GM19238 (cell line): ENCODE measurements around the gene HSD11B2.

ENCODE experiments used
- DNase-seq: peaks from one replicate; pipeline ENCODE4 v3.0.0; 2011; ENCODE audit warnings: low spot score; ENCODE audit not compliant: insufficient read length

Gene HSD11B2

DNA sequence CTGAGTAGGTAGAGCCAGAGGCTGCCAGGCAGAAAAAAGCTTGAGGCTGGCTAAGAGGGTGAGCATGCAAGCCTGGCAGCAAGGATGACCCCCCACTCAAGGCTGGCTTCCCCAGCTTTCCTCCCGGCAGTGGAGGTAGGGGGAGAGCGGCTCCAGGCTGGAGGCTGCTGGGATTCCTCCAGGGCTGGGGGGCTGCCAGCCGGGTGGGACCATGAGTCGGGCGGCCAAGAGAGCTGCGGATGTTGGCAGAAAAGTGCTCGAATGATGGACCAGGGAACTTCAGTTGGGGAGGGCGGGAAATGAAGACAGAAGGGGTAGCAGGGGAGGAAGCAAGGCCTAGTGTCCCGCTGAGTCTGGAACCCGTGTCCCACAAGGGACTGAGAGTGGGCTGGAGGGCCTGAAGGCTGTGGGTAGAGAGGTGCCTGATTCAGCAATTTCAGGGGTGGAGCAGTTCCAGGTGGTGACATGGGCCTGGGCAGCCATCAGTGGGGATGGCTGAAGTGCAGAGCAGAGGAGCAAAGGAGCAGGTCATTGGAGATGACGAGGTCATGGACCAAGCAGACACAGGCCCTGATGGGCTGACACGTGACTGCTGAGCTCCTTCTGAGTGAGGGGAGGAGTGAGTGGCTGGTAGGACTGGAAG is 20.3 kb downstream of the HSD11B2 start:
- no peak for DNase-seq

DNA sequence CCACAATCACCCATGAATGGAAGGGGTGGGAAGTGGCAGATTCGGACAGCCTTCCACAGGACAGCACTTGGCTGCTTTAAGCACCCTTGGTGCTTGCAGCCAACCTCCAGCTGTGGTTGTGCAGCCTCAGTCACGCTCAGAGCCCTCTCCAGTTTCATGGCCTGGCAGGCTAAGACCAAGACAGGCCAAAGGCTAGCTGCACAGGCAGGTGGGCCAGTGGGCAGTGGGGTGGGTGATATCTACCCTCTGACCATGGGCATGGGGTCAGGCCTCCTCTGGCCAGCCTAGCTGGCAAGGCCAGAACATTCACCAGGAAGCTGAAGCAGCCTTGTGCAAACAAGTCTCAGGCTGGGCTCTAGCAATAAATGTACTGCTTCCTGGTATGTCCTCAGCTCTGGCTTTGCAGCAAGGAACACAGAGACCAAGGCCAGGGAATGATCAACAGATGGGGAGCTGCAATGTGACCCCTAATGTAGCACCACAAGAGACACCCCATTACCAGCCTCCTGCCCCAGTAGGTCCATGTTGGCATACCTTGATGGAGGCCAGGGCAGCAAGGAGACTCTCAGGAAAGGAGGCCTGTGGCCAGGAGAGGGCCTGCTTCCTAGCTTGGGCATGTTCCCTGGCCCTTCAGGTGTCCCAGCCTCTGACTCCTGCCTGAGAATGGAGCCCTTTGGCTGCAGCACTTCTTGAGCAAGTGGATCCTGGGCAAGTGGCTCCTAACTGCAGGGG is 20.9 kb downstream of the HSD11B2 start:
- DNase-seq = no peak

DNA sequence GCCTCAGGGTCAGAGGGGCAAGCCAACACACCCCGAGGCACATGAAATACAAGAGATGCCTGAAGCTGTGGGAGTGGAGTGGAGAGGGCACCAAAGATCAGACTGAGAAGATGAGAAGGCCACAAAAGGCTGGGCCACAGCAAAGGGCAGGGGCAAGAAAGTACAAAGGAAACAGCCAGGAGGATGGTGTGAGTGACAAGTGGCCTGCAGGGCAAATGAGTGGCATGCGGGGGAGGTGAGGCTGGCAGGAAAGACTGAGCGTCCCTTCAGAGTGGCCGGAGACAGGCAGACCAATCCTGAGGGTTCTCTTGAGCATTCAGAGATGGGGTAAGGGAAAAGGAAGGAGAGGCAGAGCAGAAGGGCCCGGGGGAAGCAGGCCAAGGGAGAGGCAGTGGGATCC is 23.2 kb downstream of the HSD11B2 start:
- no peak for DNase-seq

DNA sequence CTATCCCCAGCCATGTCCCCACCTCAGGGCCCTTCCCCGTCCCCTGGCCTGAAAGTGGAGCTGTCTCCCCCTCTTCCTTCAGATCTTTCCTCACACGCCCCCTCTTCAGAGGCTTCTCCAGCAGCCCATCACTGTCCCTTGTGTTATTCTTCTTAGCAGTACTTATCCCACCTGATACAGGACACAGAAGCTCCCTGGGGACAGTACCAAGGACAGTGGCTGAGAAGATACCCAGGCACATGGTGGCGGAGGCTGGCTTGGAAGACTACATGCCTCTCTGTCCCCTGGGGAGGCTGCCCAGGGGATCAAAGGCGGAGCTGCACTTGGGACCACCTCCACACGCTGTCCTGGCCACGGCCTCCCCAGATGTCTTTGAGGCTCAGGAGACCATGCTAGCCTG is 23.9 kb downstream of the HSD11B2 start:
- DNase-seq = no peak

DNA sequence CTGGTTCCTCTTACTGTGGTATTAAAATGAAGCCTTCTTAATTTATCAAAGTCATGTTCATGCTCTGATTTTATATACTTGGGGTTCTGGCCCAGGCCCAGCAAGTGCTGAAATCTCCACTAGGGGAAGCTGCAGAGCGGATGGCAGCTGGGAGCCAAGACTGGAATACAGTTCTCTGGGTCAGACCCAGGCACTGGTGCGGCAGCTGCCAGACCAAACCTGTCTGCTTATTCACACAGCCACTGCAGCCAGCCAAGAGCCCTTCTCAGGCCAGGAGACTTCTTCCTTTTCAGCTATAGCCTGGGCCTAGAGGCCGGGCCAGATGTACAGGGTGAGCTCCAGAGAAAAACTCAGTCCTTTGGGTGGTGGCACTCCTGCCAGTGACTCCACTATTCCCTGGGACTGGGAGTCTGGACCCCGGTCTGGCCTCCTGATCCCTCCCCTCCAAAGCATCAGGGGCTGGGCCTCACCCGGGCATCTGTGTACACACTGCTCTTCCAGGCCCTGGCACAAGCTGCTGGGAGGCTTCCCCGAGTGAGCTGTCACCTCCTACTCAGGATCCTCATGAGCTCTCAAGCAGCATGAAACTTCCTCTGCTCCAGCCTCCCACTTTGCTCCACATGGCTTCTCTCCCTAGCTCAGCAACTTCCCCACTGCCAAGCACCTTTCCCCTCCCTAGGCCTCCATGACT is 25.6 kb downstream of the HSD11B2 start:
- DNase-seq = no peak

DNA sequence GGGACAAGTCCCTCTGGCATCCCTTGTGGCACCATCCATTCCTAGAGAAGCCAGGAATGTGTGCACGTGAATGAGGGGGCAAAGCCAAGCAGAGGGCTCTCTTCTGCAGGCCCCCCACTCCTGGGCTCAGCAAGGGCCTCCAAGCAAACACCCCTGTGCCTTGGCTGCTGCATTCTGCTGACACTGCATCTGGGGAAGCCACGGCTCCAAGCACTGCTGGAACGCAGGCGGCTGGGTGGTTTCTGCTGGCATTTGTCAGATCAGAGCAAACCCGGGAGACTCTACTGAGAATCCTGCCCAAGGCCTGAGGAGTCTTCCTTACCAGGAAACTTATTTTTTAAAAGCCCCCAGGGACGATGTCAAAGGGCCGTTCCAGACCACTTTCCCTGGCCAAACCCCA is 26.7 kb downstream of the HSD11B2 start:
- DNase-seq = no peak

DNA sequence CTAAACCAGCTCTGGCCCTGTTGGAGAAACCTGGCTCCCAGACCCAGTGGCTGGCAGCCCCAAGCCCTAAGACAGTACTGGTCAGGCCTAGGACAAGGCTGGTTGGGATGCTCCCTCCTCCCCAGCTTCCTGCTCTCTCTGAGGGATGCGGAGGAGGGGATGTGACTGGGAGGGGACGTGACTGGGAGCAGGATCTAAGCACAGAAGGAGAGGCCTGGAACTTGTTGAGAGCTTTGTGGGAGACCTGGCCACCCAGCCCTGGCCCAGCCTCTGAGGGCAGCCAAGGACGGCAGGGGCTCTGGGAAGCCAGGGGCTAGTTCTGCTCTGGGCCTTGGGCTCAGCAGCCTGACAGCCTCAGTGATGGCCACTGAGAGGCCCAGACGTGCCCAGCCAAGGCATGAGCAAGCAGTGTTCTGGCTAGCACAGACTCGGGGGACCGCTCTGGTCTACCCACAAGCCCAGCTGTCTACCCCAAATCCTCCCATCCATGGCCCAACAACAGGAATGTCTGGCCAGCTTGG is 27.3 kb downstream of the HSD11B2 start:
- DNase-seq = no peak

DNA sequence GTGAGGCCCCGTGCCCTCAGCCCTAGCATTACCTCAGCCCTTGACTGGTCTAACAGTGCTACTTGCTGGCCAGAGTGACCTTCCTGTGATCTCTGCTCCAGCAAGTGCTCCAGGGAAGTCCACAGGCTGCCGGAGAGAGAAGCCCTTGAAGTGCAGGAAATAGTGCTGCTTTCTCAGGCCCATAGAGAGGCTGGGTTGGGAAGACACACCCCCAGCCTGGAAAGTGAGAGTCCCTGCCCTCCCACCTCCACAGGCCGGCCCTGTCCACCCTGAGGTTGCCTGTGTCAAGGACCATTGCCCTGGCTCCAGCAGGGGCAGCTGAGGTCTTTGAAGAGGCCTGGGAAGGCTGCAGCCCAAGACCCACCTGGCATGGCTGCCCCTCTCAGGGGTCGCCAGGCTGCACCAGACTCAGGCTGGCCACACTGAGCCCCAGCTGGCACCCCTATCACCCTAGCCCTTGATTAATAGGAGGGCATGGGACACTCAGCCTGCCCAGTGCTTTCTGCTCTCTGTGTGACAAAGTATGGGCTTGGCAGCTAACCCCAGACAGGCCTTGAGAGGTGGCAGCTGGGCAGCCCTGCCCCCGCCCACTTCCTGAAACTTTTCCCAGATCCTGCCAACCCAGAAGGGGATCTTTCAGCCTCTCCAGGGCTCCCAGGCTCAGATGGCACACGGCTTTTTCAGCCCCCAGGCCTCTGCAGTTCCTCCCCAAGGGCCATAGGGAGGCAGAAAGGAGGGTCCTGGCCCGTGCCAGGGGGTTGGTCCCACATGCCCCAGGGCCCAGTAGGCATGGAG is 28.3 kb downstream of the HSD11B2 start:
- DNase-seq = no peak

DNA sequence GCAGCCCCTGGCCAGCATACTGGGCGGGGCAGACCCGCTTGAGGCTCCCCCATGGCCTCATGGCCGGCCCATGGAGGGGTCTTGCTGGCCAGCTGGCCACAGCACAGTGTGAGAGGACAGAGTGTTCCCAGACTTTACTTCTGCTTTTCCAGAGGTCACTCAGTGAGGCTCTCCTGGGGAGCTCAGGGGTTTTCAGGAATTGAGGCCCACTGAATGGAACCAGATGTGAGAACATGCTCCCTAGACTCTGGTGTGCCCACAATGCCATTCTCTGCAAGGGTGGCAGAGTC is 28.9 kb downstream of the HSD11B2 start:
- no peak for DNase-seq

DNA sequence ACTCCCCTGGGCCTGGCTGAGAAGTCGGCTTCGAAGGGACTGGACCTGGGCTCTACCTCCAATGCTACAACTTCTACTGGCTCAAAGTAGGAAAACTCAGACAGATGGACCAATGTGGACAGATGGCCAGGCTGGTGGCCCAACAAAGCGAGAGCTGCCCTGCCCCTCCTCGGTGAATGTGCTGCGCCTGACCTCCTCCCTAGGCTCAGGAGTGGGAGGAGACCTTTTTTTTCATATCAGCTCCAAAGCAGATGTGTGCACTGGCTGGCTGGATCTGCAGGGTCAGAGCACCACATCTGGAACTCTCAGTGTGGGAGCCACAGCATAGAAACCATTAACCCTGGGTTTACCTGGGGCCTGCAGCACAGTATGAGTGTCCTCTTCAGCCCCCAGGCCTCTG is 29.2 kb downstream of the HSD11B2 start:
- DNase-seq = no peak

DNA sequence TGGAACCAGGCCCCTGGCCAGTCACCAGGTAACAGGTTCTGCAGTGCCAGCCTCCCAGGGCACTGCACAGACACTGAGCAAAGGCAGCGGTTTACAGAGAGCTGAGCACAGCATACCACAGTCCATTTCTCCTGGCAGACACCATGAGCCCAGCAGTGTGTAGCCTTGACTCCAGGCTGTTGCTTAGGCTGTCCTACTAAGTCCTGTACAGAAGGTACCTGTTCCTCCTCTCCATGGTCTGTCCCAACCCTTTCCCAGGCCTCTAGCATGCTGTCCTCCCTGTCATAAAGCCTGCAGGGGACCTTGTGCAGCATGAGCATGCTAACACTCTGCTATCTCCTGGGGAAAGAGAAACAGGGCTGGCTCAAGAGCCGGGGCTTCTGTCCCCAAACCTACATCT is 30.0 kb downstream of the HSD11B2 start:
- DNase-seq = no peak

DNA sequence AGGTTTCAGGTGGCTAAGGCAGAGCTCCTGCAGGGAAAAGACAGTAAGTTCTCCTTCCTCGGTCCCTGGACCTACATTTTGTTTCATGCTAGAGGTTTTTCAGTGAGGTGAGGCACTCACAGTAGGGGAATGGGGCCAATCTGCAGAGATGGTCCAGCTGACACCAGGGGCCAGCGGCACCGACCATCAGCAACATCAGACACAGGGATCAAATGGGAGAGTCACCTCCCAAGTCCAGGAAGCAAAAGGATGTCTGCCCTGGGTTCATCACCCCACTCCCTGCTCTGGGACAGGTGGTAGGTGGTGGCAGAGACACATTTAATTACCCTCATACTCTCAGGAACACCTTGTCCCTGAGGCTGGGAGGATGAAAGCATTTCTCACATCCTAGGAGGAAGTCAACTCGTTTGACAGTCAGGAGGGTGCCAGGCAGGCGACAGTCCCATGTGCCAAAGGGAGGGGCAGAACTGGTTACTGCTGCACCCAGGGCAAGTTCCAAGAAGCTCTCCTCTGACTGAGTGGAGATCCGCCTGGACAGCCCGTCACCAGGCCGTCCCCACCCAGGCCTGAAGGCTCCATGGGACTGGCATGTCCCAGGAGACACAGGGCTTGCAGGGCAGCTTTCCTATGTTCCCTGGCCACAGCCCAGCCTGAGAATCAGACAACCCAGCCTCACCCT is 30.8 kb downstream of the HSD11B2 start:
- no peak for DNase-seq

DNA sequence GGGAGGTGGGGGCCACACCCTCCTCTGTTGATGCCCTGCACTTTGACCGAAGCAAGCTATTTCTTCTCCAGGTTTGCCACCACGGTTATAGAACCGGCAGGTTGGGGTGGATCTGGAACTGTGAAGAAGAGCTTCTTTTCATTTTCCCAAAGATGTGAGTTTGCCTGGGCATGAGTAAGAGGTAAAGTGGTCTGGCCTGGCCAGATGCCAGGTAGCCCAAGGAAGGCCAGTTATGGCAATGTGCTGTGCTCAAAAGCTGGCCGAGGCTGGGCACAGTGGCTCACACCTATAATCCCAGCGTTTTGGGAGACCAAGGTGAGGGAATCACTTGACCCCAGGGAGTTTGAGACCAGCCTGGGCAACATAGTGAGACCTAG is 31.3 kb downstream of the HSD11B2 start:
- DNase-seq = no peak

DNA sequence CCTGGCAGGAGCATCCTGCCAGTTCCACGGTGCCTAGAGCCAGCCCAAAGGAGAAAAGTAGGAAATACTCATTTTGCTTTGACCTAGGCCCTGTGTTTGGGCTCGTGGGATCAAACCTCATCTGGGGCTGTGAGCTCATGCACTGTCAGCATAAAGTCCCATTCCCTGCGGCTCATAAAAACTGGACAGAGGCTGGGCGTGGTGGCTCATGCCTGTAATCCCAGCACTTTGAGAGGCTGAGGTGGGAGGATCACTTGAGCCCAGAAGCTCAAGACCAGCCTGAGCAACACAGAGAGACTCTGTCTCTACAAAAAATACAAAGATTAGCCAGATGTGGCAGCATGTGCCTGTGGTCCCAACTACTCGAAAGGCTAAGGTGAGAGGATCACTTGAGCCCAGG is 32.1 kb downstream of the HSD11B2 start:
- DNase-seq = no peak

DNA sequence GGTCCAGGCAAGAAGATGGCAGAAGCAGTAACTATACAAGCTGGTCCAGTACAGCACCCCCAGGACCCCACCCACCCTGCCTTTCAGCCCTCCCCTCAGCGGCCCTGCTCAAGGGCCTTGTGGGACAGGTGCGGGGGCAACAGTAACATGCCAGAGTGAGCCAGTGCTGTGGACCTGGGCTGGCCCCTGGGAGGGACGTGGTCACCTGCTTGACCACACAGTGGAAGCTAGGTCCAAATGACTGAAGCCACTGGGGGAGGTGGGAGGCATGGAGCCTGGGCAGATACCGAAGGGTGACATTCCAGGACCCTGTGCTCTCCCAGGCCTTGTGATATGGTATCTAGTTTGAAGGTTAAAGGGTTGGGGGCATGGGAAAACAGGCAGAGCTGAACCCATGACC is 32.8 kb downstream of the HSD11B2 start:
- no peak for DNase-seq

DNA sequence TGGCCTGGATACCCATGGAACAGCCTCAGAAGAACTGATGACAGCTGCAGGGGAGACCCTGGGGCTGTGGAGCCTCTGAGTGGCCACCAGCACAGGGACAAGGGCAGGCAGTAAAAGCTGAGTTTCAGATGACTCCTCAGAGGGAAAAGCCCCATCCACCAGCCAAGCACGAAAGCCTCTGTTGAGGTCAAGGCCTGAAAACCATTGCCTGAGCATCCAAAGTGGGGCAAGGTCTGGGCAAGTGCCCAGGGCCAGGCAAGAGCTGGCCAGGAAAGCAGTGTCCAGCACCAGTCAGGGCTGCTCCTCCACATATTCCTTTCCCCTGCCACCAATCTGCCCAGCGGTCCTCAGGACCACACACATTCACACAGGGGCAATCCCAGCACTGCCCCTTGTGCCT is 33.6 kb downstream of the HSD11B2 start:
- no peak for DNase-seq

DNA sequence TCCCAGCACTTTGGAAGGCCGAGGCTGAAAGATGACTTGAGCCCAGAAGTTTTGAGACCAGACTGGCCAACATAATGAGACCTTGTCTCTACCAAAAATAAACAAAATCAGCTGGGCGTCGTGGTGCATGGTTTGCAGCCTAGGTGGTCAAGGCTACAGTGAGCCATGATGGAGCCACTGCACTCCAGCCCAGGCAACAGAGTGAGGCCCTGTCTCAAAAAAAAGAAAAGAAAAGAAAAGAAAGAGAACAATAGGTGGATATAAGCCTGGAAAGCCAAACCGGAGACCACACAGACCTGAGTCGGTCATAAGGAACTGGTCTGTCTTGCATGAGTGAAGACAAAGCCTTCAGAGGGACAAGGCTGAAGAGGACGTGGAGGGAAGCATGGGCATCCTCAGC is 35.7 kb downstream of the HSD11B2 start:
- DNase-seq = no peak

DNA sequence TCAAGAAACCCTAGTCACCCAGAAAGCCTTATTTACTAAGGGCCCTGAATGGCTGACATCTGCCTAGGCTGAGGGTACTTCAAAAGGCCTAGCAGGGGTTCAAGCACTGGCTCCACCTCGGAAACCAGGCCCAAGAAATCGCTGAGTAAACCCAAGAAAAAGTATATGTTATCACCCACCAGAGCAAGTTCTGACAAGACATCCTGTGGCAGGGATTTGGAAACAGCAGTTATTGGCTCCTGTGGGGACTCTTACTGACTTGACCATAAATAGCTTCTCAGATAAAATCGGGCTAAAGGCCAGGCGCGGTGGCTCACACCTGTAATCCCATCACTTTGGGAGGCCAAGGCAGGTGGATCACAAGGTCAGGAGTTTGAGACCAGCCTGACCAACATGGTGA is 37.8 kb downstream of the HSD11B2 start:
- DNase-seq = no peak

DNA sequence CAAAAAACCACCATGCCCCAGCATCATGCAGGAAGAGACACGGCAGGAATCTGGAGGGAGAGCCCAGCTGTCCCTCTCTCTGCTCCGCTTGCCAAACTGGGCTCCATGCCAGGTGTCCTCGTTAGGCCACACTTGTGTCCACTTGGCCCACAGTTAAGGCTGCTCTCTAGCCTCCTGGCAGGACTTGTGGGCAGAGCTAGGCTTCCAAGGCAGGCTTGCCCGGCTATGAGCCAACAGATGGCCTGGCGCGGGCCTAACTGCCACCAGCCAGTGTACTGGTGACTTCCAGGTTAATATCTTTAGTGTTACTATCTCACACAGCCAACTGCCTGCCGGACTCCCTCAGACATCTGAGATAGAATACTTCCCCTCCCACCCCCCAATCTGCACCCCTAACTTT is 39.4 kb downstream of the HSD11B2 start:
- DNase-seq = no peak

DNA sequence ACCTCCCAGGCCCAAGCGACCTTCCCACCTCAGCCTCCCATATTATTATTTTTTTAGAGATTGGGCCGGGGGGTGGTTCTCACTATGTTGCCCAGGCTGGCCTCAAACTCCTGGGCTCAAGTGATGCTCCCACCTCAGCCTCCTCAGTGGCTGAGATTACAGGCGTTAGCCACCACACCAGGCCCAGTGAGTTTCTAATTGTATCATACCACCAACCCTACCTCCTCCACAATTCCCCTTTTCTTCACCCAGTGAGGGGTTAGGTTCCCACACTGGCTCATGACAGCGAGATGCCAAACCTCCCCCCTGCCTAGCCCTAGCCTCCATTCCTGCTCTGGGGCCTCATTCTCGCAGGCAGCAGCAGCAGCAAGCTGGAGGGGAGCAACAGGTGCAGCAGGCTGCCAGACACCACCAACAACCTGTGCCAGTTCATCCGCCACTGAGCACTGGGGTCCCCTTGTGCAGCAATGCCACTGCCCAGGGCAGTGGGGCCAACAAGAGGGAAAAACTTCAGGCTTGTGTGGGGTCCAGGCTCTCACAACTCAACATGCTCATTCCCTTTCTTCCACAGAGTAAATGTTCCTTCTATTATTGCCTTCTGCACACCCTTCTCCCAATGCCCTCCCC is 41.0 kb downstream of the HSD11B2 start:
- no peak for DNase-seq
